OCI-LY1 (cell line): ENCODE results near the gene RADIL.

ENCODE experiments used
- H2AFZ ChIP-seq: fragments of 200-600 bp; sonication (generic), shearing (Covaris generic); 2 replicates; pipeline ENCODE4 v1.6.0; 2014; ENCODE audit warnings: antibody characterized with exemption, mild to moderate bottlenecking, low read length
- H3F3A ChIP-seq: fragments of 200-600 bp; sonication (generic), shearing (Covaris generic); 2 replicates; pipeline ENCODE4 v1.6.0; 2014; ENCODE audit warnings: mild to moderate bottlenecking, antibody characterized with exemption, low read length, moderate library complexity; ENCODE audit not compliant: insufficient read depth
- H3K27ac ChIP-seq: fragments of 200-600 bp; sonication (generic); 2 replicates; pipeline ENCODE4 v1.5.1; 2014; ENCODE audit warnings: low read length, mixed run types, mild to moderate bottlenecking, low read depth; ENCODE audit not compliant: poor library complexity, severe bottlenecking
- H3K27me3 ChIP-seq: fragments of 200-600 bp; sonication (generic); 2 replicates; pipeline ENCODE4 v1.6.0; 2014; ENCODE audit warnings: antibody characterized with exemption, mild to moderate bottlenecking, low read length, moderate library complexity; ENCODE audit not compliant: insufficient read depth
- H3K36me3 ChIP-seq: fragments of 200-600 bp; sonication (generic); 2 replicates; pipeline ENCODE4 v1.6.1; 2014; ENCODE audit warnings: mild to moderate bottlenecking, antibody characterized with exemption, low read length, moderate library complexity, mixed read lengths; ENCODE audit not compliant: insufficient read depth
- H3K4me1 ChIP-seq: fragments of 200-600 bp; sonication (generic); 2 replicates; pipeline ENCODE4 v1.5.1; 2014; ENCODE audit warnings: mild to moderate bottlenecking, low read length, moderate library complexity; ENCODE audit not compliant: insufficient read depth, severe bottlenecking
- H3K4me2 ChIP-seq: fragments of 200-600 bp; sonication (generic), shearing (Covaris generic); 2 replicates; pipeline ENCODE4 v1.6.1; 2014; ENCODE audit warnings: low read length
- H3K4me3 ChIP-seq: fragments of 200-600 bp; sonication (generic); 2 replicates; pipeline ENCODE4 v1.5.1; 2014; ENCODE audit warnings: low read length, low read depth, mild to moderate bottlenecking, mixed read lengths; ENCODE audit not compliant: poor library complexity, severe bottlenecking
- H3K79me2 ChIP-seq: fragments of 200-600 bp; shearing (Covaris generic); 2 replicates; pipeline ENCODE4 v1.6.1; 2016; ENCODE audit warnings: mixed run types, low read length, mixed read lengths; ENCODE audit not compliant: insufficient read depth
- H3K9ac ChIP-seq: fragments of 200-600 bp; sonication (generic), shearing (Covaris generic); 2 replicates; pipeline ENCODE4 v1.6.1; 2014; ENCODE audit warnings: mild to moderate bottlenecking, low read length, mixed read lengths
- H3K9me2 ChIP-seq: fragments of 200-600 bp; sonication (generic), shearing (Covaris generic); 2 replicates; pipeline ENCODE4 v1.6.1; 2014; ENCODE audit warnings: low read depth, mild to moderate bottlenecking, low read length, mixed read lengths
- H3K9me3 ChIP-seq: fragments of 200-600 bp; shearing (Covaris generic); 2 replicates; pipeline ENCODE4 v1.6.1; 2014; ENCODE audit warnings: low read length, mixed read lengths
- H4K20me1 ChIP-seq: fragments of 200-600 bp; sonication (generic), shearing (Covaris generic); 2 replicates; pipeline ENCODE4 v1.6.0; 2016; ENCODE audit warnings: mild to moderate bottlenecking, low read length; ENCODE audit not compliant: insufficient read depth
- EZH2 ChIP-seq: fragments of 200-600 bp; sonication (generic), shearing (Covaris generic); IDR thresholded peaks from 2 replicates; pipeline ENCODE4 v1.8.0; 2017; ENCODE audit warnings: borderline replicate concordance, mixed run types, mild to moderate bottlenecking, antibody characterized with exemption, low read length, moderate library complexity, mixed read lengths
- TF ChIP-seq, protein P1 (sequence below): fragments of 200-600 bp; sonication (generic), shearing (Covaris generic); IDR thresholded peaks from 2 replicates; pipeline ENCODE4 v1.5.1; 2017; ENCODE audit warnings: mild to moderate bottlenecking, antibody characterized with exemption, low read length, moderate library complexity, mixed read lengths

Gene RADIL

DNA sequence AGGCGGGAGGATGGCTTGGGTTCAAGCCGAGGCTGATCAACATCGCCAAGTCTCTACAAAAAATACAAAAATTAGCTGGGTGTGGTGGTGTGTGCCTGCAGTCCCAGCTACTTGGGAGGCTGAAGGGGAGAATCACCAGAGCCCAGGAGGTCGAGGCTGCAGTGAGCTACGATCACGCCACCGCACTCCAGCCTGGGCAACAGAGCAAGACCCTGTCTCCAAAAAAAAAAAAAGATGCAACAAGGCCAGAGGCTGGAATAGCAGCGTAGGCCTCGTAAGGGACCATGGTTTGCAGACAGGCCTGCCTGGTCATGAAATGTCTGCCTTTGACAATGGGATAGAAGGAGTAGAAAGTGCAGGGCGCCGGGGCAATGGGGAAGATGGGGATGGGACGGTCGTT lies 41.7 kb downstream of the RADIL start:
- H3K9ac ChIP-seq: no peak overlapping the region
- TF ChIP-seq EZH2: no peak
- TF ChIP-seq, protein P1, sequence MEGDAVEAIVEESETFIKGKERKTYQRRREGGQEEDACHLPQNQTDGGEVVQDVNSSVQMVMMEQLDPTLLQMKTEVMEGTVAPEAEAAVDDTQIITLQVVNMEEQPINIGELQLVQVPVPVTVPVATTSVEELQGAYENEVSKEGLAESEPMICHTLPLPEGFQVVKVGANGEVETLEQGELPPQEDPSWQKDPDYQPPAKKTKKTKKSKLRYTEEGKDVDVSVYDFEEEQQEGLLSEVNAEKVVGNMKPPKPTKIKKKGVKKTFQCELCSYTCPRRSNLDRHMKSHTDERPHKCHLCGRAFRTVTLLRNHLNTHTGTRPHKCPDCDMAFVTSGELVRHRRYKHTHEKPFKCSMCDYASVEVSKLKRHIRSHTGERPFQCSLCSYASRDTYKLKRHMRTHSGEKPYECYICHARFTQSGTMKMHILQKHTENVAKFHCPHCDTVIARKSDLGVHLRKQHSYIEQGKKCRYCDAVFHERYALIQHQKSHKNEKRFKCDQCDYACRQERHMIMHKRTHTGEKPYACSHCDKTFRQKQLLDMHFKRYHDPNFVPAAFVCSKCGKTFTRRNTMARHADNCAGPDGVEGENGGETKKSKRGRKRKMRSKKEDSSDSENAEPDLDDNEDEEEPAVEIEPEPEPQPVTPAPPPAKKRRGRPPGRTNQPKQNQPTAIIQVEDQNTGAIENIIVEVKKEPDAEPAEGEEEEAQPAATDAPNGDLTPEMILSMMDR: no peak
- H3K9me3 ChIP-seq: no peaks in the 10 kb centered on the region
- H2AFZ ChIP-seq: no peak overlapping the region
- no peaks in the 10 kb centered on the region for H3K9me2 ChIP-seq
- no peaks in the 10 kb centered on the region for H3F3A ChIP-seq
- H3K27ac ChIP-seq: no peak overlapping the region
- no peak overlapping the region for H3K4me2 ChIP-seq
- H3K79me2 ChIP-seq: no peaks in the 10 kb centered on the region
- H3K4me1 ChIP-seq: peaks cover 9% of the 10 kb centered on the region
- H3K27me3 ChIP-seq: peaks cover 11% of the 10 kb centered on the region; the same call in 1 of the 2 replicates
- H4K20me1 ChIP-seq: no peaks in the 10 kb centered on the region
- H3K36me3 ChIP-seq: no peaks in the 10 kb centered on the region
- no peak overlapping the region for H3K4me3 ChIP-seq

DNA sequence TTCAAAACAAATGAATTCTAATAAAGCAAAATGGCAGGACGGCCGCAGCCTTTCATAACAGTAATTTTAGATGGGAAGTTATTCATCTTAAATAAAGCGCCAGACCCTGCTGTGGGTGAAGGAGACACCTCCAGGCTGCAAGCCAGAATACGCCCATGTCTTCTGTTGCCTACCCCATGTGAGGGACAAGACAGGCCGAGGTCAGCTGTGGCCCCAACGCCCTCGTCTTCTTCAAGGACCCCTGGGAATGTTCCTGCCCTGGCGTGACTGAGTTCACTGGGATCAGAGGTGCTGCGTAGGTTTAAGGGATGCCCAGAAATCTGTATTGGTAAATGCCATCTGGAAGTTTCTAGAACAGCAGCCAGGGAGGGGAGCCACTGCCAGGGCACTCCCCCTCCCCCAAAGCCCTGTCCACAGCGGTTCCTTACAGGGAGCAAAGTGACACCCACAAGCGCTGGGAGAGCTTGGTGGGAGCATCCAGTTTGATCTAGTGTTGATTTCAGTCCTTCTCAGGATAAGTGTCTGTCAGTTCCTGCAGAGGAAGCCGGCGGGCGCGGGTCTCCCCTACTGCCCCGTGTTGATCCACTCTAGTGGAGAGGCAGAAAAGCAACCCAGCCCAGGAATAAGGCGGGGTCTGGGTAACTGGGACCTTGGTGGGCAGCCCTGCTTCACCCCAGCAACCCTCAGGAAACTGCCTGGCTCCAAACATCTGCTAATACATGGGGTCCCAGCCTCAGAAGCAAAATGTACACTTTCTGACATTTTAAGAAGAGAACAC lies 42.3 kb downstream of the RADIL start:
- no peaks in the 10 kb centered on the region for H4K20me1 ChIP-seq
- H2AFZ ChIP-seq: no peak overlapping the region
- H3K4me1 ChIP-seq: peaks cover 9% of the 10 kb centered on the region
- H3K79me2 ChIP-seq: no peaks in the 10 kb centered on the region
- no peaks in the 10 kb centered on the region for H3K36me3 ChIP-seq
- no peak overlapping the region for H3K27ac ChIP-seq
- H3K4me3 ChIP-seq: no peak overlapping the region
- no peaks in the 10 kb centered on the region for H3K9me2 ChIP-seq
- TF ChIP-seq, protein P1: no peak
- H3K9ac ChIP-seq: no peak overlapping the region
- H3K27me3 ChIP-seq: peaks cover 11% of the 10 kb centered on the region; the same call in 1 of the 2 replicates
- H3K4me2 ChIP-seq: no peak overlapping the region
- H3F3A ChIP-seq: no peaks in the 10 kb centered on the region
- H3K9me3 ChIP-seq: no peaks in the 10 kb centered on the region

DNA sequence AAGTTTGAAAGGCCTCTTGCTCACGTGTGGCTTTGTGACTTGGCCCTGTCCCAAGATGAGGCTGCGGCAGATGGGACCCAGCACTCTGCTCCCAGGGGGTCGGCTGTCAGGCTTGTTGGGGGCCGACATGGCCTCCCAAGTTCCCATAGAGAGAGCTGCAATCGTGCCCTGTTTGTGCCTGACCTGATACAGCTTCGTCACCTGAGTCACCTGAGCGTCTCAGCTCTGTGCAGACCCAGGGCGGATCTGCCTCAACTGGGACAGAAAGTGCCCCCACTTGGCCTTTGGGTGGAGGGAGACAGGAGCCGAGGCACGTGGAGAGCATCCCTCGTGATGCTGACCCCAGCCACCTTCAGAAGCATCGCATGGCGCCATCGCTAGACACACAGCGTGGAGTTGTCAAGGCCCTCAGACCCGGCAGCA lies 43.4 kb downstream of the RADIL start:
- Histone ChIP-seq H3K27ac (no peak overlapping the region), H4K20me1 (no peaks in the 10 kb centered on the region), H3K36me3 (no peaks in the 10 kb centered on the region), H3K27me3 (peaks cover 11% of the 10 kb centered on the region; the same call in 1 of the 2 replicates), H3K9ac (no peak overlapping the region), H2AFZ (no peak overlapping the region), H3K9me2 (no peaks in the 10 kb centered on the region), H3K4me3 (no peak overlapping the region), H3K9me3 (no peaks in the 10 kb centered on the region), H3F3A (no peaks in the 10 kb centered on the region), H3K4me1 (peaks cover 9% of the 10 kb centered on the region), H3K79me2 (no peaks in the 10 kb centered on the region), H3K4me2 (no peak overlapping the region)
- no peak for TF ChIP-seq EZH2
- TF ChIP-seq, protein P1: no peak
